HepG2 (cell line): ENCODE results near the gene SLC25A1. TPM values are rescaled to one million over a fixed set of nuclear protein-coding genes. Genes with fewer than 3 reads are reported as not detected.

Experiments used
- ASH2L ChIP-seq: fragments of 300-600, 200-600 bp; sonication (generic); IDR thresholded peaks from 2 replicates; pipeline ENCODE4 v1.7.0; 2017; ENCODE audit warnings: low read depth, mild to moderate bottlenecking, moderate library complexity, mixed read lengths, low read length; ENCODE audit not compliant: insufficient read length
- DNMT1 ChIP-seq: sonication (generic); formaldehyde crosslinking; IDR thresholded peaks from 2 replicates; pipeline ENCODE4 v1.5.1; 2020; ENCODE audit warnings: mild to moderate bottlenecking, missing genetic modification reagents
- FOXA3 ChIP-seq: IDR thresholded peaks from 2 replicates; pipeline ENCODE4 v1.6.1; 2016; ENCODE audit warnings: missing genetic modification reagents, missing compliant biosample characterization
- FOXC1 ChIP-seq: sonication (generic); formaldehyde crosslinking; IDR thresholded peaks from 2 replicates; pipeline ENCODE4 v1.8.0; 2022; ENCODE audit warnings: mild to moderate bottlenecking, missing genetic modification reagents, borderline replicate concordance
- FOXK2 ChIP-seq: fragments of 450-650 bp; IDR thresholded peaks from 2 replicates; pipeline ENCODE4 v1.6.1; 2016
- GTF2F1 ChIP-seq: fragments of 150-350 bp; IDR thresholded peaks from 2 replicates; pipeline ENCODE4 v1.6.1; 2014; ENCODE audit warnings: low read length
- GZF1 ChIP-seq: sonication (generic); formaldehyde crosslinking; IDR thresholded peaks from 2 replicates; pipeline ENCODE4 v1.5.1; 2020; ENCODE audit warnings: mild to moderate bottlenecking, missing genetic modification reagents
- KLF11 ChIP-seq: IDR thresholded peaks from 2 replicates; pipeline ENCODE4 v1.6.1; 2016; ENCODE audit warnings: missing compliant biosample characterization
- MED8 ChIP-seq: sonication (generic); formaldehyde crosslinking; IDR thresholded peaks from 2 replicates; pipeline ENCODE4 v1.8.1; 2023; ENCODE audit warnings: mild to moderate bottlenecking, missing genetic modification reagents; ENCODE audit not compliant: insufficient replicate concordance
- MIER3 ChIP-seq: IDR thresholded peaks from 2 replicates; pipeline ENCODE4 v1.6.1; 2016; ENCODE audit warnings: missing compliant biosample characterization, borderline replicate concordance
- MZF1 ChIP-seq: sonication (generic); formaldehyde crosslinking; IDR thresholded peaks from 2 replicates; pipeline ENCODE4 v1.8.1; 2023; ENCODE audit warnings: mild to moderate bottlenecking, missing genetic modification reagents, borderline replicate concordance
- NONO ChIP-seq, 2 experiments: fragments of 450-650 bp in 1 of 2; sonication (generic) in 1 of 2; formaldehyde crosslinking in 1 of 2; IDR thresholded peaks in 1 of 2; conservative IDR thresholded peaks in 1 of 2; 2 replicates each; pipeline versions ENCODE4 v1.6.1 to v1.8.0; 2017 to 2022; ENCODE audit warnings: mild to moderate bottlenecking in 1 of 2, missing genetic modification reagents in 1 of 2, moderate library complexity in 1 of 2
- RFX1 ChIP-seq: fragments of 450-650 bp; IDR thresholded peaks from 2 replicates; pipeline ENCODE4 v1.6.1; 2017
- SAFB2 ChIP-seq: sonication (generic); formaldehyde crosslinking; IDR thresholded peaks from 2 replicates; pipeline ENCODE4 v1.5.1; 2020; ENCODE audit warnings: missing genetic modification reagents, low read depth, mild to moderate bottlenecking, borderline replicate concordance
- ZC3H4 ChIP-seq: sonication (generic); formaldehyde crosslinking; IDR thresholded peaks from 2 replicates; pipeline ENCODE4 v1.4.0; 2020; ENCODE audit warnings: missing genetic modification reagents, borderline replicate concordance
- ZNF232 ChIP-seq: sonication (generic); formaldehyde crosslinking; IDR thresholded peaks from 2 replicates; pipeline ENCODE4 v1.4.0; 2020; ENCODE audit warnings: missing genetic modification reagents, borderline replicate concordance
- ZNF256 ChIP-seq: sonication (generic); formaldehyde crosslinking; conservative IDR thresholded peaks from 2 replicates; pipeline ENCODE4 v1.4.0; 2020; ENCODE audit warnings: missing genetic modification reagents
- ZNF607 ChIP-seq: sonication (generic); formaldehyde crosslinking; IDR thresholded peaks from 2 replicates; pipeline ENCODE4 v1.5.1; 2020; ENCODE audit warnings: missing genetic modification reagents, mild to moderate bottlenecking, borderline replicate concordance
- ZNF816 ChIP-seq: sonication (generic); formaldehyde crosslinking; IDR thresholded peaks from 2 replicates; pipeline ENCODE4 v1.8.0; 2022; ENCODE audit warnings: missing genetic modification reagents, mild to moderate bottlenecking, borderline replicate concordance
- polyA plus RNA-seq, 8 experiments: library from polyadenylated mRNA; depleted of rRNA in 3 of 8; stranded (reverse) in 7 of 8; unstranded in 1 of 8; fragments of >200 nt; fragmentation: Illumina TruSeq in 4 of 8; extraction: Trizol in 4 of 8; gene quantifications; 2 replicates each; pipeline versions ENCODE4 v1.2.1 to v1.2.3, GENCODE V29; 2011 to 2016; ENCODE audit warnings: low read depth in 4 of 8, missing spikeins in 1 of 8, mixed read lengths in 1 of 8; ENCODE audit not compliant: insufficient read depth in 1 of 8
- total RNA-seq, 5 experiments: library from RNA; depleted of rRNA; stranded (reverse); fragments of >200 nt; fragmentation: Illumina TruSeq; extraction: Trizol; gene quantifications; 2 replicates each; pipeline ENCODE4 v1.2.3, GENCODE V29; 2016; ENCODE audit warnings: low read depth in 1 of 5
- TF ChIP-seq, protein P1 (sequence below): sonication (generic); formaldehyde crosslinking; IDR thresholded peaks from 2 replicates; pipeline ENCODE4 v1.4.0; 2020; ENCODE audit warnings: missing genetic modification reagents, borderline replicate concordance
- TF ChIP-seq, protein P2 (sequence below): IDR thresholded peaks from 2 replicates; pipeline ENCODE4 v1.6.1; 2016; ENCODE audit warnings: missing compliant biosample characterization, missing genetic modification reagents, borderline replicate concordance
- TF ChIP-seq, protein P3 (sequence below): IDR thresholded peaks from 2 replicates; pipeline ENCODE4 v1.6.1; 2016
- TF ChIP-seq, protein P4 (sequence below): sonication (generic); formaldehyde crosslinking; IDR thresholded peaks from 2 replicates; pipeline ENCODE4 v1.8.0; 2022; ENCODE audit warnings: missing genetic modification reagents, mild to moderate bottlenecking, inconsistent platforms, borderline replicate concordance

SLC25A1 gene
- total and polyA plus RNA-seq, 2 of the 13 experiments (the other 11 are each of a cell fraction or from before 2014, with no cell fraction given), result 49.4 to 161 TPM

DNA sequence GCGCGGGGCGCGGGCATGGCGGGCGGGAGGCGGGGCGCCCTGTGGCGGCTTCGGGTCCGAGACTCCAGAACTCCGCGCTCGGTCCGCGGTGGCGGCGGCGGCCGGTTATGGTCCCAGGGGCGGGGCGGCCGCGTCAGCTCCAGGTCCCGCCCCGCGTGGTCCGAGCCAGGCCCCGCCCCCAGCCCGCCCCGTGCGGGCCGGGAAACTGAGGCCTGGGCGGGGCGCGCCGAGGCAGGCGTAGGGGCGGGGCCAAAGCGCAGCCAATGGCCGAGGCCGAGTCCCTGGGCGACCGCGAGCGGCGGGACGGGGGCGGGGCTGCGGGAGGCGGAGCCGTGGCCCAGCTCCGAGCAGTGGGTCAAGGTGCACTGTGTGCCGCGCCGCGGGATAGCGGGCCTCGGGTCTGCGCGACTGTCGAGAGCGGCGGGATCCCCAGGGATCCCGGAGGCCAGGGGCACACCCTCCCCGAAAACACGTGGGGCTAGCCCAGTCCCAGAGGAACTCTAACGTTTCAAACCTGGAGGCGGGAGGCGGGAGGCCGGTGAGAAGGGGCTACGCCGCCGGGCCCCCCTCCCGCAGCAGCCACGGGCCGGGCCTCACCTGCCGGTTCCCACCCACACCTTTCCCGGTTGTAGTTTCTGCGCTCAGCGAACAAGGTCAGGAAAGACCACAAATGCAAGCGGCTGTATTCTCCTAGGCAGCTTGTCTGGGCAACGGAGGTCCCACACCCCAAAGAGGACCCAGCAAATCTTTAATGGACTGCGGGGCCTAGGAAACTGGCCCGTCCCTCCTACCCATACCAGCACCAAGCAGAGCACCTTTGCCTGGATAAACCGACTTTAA lies at the start of gene SLC25A1 (continued):
- TF ChIP-seq, protein P1, sequence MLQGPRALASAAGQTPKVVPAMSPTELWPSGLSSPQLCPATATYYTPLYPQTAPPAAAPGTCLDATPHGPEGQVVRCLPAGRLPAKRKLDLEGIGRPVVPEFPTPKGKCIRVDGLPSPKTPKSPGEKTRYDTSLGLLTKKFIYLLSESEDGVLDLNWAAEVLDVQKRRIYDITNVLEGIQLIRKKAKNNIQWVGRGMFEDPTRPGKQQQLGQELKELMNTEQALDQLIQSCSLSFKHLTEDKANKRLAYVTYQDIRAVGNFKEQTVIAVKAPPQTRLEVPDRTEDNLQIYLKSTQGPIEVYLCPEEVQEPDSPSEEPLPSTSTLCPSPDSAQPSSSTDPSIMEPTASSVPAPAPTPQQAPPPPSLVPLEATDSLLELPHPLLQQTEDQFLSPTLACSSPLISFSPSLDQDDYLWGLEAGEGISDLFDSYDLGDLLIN (CRISPR knock-in tag), result no peak
- TF ChIP-seq ZNF232 (CRISPR knock-in tag), result peak; percentile 39; the same call in 1 of the 2 replicates
- TF ChIP-seq FOXA3 (CRISPR knock-in tag), result peak; percentile 26; the same call in 1 of the 2 replicates
- no peak for TF ChIP-seq FOXK2
- TF ChIP-seq ZNF256 (CRISPR knock-in tag), result 0 out of 2 replicates have a peak, but pooled peaks have one; percentile 73
- peak; percentile 70; the same call in 1 of the 2 replicates for TF ChIP-seq FOXC1
- TF ChIP-seq, protein P2, sequence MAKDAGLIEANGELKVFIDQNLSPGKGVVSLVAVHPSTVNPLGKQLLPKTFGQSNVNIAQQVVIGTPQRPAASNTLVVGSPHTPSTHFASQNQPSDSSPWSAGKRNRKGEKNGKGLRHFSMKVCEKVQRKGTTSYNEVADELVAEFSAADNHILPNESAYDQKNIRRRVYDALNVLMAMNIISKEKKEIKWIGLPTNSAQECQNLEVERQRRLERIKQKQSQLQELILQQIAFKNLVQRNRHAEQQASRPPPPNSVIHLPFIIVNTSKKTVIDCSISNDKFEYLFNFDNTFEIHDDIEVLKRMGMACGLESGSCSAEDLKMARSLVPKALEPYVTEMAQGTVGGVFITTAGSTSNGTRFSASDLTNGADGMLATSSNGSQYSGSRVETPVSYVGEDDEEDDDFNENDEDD (CRISPR knock-in tag), result peak; percentile 32; the same call in 1 of the 2 replicates
- peak; percentile 34 for TF ChIP-seq MED8
- TF ChIP-seq KLF11 (CRISPR knock-in tag), result no peak
- no peak for TF ChIP-seq MZF1
- no peak for TF ChIP-seq ZNF816 (CRISPR knock-in tag)
- peak; percentile 37; the same call in 1 of the 2 replicates for TF ChIP-seq SAFB2 (CRISPR knock-in tag)
- TF ChIP-seq ASH2L, result no peak
- 0 out of 2 replicates have a peak, but pooled peaks have one; percentile 54 for TF ChIP-seq DNMT1
- TF ChIP-seq ZC3H4, result peak; percentile 24; the same call in 1 of the 2 replicates
- TF ChIP-seq NONO (IDR thresholded peaks at IDR 0.05), result no peak
- peak; percentile 72 for TF ChIP-seq NONO (CRISPR knock-in tag; conservative IDR thresholded peaks at IDR 0.05)
- TF ChIP-seq RFX1, result no peak
- TF ChIP-seq, protein P3, sequence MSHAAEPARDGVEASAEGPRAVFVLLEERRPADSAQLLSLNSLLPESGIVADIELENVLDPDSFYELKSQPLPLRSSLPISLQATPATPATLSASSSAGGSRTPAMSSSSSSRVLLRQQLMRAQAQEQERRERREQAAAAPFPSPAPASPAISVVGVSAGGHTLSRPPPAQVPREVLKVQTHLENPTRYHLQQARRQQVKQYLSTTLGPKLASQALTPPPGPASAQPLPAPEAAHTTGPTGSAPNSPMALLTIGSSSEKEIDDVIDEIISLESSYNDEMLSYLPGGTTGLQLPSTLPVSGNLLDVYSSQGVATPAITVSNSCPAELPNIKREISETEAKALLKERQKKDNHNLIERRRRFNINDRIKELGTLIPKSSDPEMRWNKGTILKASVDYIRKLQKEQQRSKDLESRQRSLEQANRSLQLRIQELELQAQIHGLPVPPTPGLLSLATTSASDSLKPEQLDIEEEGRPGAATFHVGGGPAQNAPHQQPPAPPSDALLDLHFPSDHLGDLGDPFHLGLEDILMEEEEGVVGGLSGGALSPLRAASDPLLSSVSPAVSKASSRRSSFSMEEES, result no peak
- no peak for TF ChIP-seq MIER3 (CRISPR knock-in tag)
- no peak for TF ChIP-seq GTF2F1
- TF ChIP-seq, protein P4, sequence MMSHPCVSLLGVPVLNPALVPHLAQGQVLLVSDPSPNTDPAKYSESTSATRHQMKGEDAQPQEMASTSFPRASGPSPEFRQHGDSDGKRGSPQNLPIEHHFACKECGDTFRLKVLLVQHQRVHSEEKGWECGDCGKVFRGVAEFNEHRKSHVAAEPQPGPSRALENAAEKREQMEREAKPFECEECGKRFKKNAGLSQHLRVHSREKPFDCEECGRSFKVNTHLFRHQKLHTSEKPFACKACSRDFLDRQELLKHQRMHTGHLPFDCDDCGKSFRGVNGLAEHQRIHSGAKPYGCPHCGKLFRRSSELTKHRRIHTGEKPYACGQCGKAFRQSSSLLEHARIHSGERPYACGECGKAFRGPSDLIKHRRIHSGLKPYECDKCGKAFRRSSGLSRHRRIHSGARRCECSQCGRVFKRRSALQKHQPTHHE (CRISPR knock-in tag), result peak; percentile 56; the same call in 1 of the 2 replicates
- 0 out of 2 replicates have a peak, but pooled peaks have one; percentile 58 for TF ChIP-seq ZNF607 (CRISPR knock-in tag)
- TF ChIP-seq GZF1 (CRISPR knock-in tag), result no peak
